Testis (tissue), 2 donors: ENCODE measurements around the gene FOXK1.

Experiments used
- POLR2A ChIP-seq: fragments of 450-650 bp; IDR thresholded peaks from one replicate; pipeline ENCODE4 v1.6.1; 2017; ENCODE audit warnings: antibody characterized with exemption, mild to moderate bottlenecking, moderate library complexity
- TF ChIP-seq, protein P1 (sequence below), 3 experiments: fragments of 450-650 bp in 2 of 3; fragments of 200-600 bp in 1 of 3; sonication (generic) in 1 of 3; IDR thresholded peaks; one replicate each; pipeline ENCODE4 v1.5.1; 2016 to 2019; ENCODE audit warnings: antibody characterized with exemption in 3 of 3, mild to moderate bottlenecking in 2 of 3, moderate library complexity in 1 of 3

DNA sequence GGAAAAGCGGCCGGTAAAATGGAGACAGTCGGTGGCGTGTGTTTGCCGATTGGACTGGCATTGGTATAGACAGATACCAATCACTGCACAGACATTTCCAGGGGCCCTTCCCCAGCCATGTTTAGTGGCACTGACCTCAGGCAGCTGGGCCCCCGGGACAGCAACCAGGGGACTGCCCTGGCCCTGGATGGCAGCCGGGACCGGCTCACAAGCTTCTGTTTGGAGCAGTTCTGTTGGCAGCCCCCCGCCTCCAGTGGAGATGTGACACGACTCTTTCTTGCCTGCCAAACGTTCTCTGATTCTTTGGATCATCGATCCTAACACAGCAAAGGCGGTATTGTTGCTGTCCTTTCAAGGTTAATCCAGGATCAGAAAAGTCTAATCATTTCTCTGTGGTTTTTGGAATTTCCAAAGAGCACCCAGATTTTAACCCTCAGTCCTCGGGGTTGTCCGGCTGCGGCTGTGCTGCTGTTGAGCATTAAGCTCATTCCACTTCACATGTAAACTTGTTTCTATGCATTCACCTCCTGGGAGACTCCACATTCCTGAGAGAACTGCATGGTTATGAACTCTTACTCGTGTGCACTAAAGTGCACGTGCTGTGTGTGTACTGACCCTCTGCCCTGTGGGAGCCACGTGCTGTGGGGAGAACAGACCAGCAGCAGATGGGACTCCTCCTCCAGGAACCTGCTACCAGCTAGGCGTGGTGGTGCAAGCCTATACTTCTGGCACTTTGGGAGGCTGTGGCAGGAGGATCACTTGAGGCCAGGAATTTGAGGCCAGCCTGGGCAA is 46.0 kb downstream of the FOXK1 start:
- TF ChIP-seq, protein P1, sequence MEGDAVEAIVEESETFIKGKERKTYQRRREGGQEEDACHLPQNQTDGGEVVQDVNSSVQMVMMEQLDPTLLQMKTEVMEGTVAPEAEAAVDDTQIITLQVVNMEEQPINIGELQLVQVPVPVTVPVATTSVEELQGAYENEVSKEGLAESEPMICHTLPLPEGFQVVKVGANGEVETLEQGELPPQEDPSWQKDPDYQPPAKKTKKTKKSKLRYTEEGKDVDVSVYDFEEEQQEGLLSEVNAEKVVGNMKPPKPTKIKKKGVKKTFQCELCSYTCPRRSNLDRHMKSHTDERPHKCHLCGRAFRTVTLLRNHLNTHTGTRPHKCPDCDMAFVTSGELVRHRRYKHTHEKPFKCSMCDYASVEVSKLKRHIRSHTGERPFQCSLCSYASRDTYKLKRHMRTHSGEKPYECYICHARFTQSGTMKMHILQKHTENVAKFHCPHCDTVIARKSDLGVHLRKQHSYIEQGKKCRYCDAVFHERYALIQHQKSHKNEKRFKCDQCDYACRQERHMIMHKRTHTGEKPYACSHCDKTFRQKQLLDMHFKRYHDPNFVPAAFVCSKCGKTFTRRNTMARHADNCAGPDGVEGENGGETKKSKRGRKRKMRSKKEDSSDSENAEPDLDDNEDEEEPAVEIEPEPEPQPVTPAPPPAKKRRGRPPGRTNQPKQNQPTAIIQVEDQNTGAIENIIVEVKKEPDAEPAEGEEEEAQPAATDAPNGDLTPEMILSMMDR (IDR thresholded peaks at IDR 0.05): no peak
- no peak for TF ChIP-seq POLR2A
